H9 (cell line): ENCODE data around the gene TBP. TPM values are rescaled to one million over a fixed set of nuclear protein-coding genes. Genes with fewer than 3 reads are reported as not detected.

ENCODE experiments used
- DNase-seq: peaks from one replicate; pipeline ENCODE4 v3.0.0-alpha.2; 2017
- H2AFZ ChIP-seq: one replicate; pipeline ENCODE4 v1.6.1; 2013; ENCODE audit warnings: mild to moderate bottlenecking, low read length, control low read depth, moderate library complexity
- H2AK5ac ChIP-seq: 2 replicates; pipeline ENCODE4 v1.6.1; 2013; ENCODE audit warnings: low read length, control low read depth, mixed read lengths; ENCODE audit not compliant: insufficient read length
- H2BK120ac ChIP-seq: one replicate; pipeline ENCODE4 v1.6.1; 2013; ENCODE audit warnings: low read depth, mild to moderate bottlenecking, low read length, control low read depth, inconsistent platforms; ENCODE audit not compliant: poor library complexity, severe bottlenecking
- H2BK12ac ChIP-seq: 2 replicates; pipeline ENCODE4 v1.6.1; 2013; ENCODE audit warnings: low read length, control low read depth, mixed read lengths, low read depth; ENCODE audit not compliant: insufficient read length
- H2BK15ac ChIP-seq: 2 replicates; pipeline ENCODE4 v1.6.1; 2013; ENCODE audit warnings: low read depth, low read length, control low read depth
- H2BK20ac ChIP-seq: one replicate; pipeline ENCODE4 v1.6.1; 2013; ENCODE audit warnings: low read depth, mild to moderate bottlenecking, low read length, control low read depth, inconsistent platforms; ENCODE audit not compliant: poor library complexity, severe bottlenecking
- H2BK5ac ChIP-seq: 2 replicates; pipeline ENCODE4 v1.6.1; 2013; ENCODE audit warnings: low read length, control low read depth, mixed read lengths; ENCODE audit not compliant: insufficient read length
- H3K14ac ChIP-seq: 2 replicates; pipeline ENCODE4 v1.6.1; 2013; ENCODE audit warnings: low read length, control low read depth; ENCODE audit not compliant: insufficient read depth
- H3K18ac ChIP-seq: 2 replicates; pipeline ENCODE4 v1.6.1; 2013; ENCODE audit warnings: low read depth, mild to moderate bottlenecking, mixed read lengths, low read length, control low read depth; ENCODE audit not compliant: insufficient read length
- H3K23ac ChIP-seq: 2 replicates; pipeline ENCODE4 v1.6.1; 2013; ENCODE audit warnings: low read length, control low read depth, mixed read lengths, low read depth; ENCODE audit not compliant: insufficient read length
- H3K23me2 ChIP-seq: 2 replicates; pipeline ENCODE4 v1.6.1; 2013; ENCODE audit warnings: low read depth, mild to moderate bottlenecking, mixed read lengths, low read length, control low read depth; ENCODE audit not compliant: insufficient read length, poor library complexity, severe bottlenecking
- H3K27ac ChIP-seq: 2 replicates; pipeline ENCODE4 v1.5.1; 2013; ENCODE audit warnings: low read length, control low read depth, mixed read lengths, low read depth; ENCODE audit not compliant: insufficient read length
- H3K27me3 ChIP-seq: 2 replicates; pipeline ENCODE4 v1.6.1; 2013; ENCODE audit warnings: low read length, control low read depth, inconsistent platforms; ENCODE audit not compliant: insufficient read depth
- H3K4ac ChIP-seq: 2 replicates; pipeline ENCODE4 v1.6.1; 2013; ENCODE audit warnings: low read depth, mild to moderate bottlenecking, control low read depth, inconsistent platforms, low read length, moderate library complexity
- H3K4me1 ChIP-seq: 2 replicates; pipeline ENCODE4 v1.6.1; 2013; ENCODE audit warnings: low read length, control low read depth, inconsistent platforms; ENCODE audit not compliant: insufficient read depth
- H3K4me2 ChIP-seq: 2 replicates; pipeline ENCODE4 v1.6.1; 2013; ENCODE audit warnings: low read length, control low read depth, mixed read lengths; ENCODE audit not compliant: insufficient read length, insufficient read depth
- H3K56ac ChIP-seq: 2 replicates; pipeline ENCODE4 v1.6.1; 2013; ENCODE audit warnings: low read depth, mild to moderate bottlenecking, mixed read lengths, low read length, control low read depth; ENCODE audit not compliant: insufficient read length
- H3K79me1 ChIP-seq: 2 replicates; pipeline ENCODE4 v1.6.1; 2013; ENCODE audit warnings: low read depth, mild to moderate bottlenecking, moderate library complexity, low read length, control low read depth, inconsistent platforms; ENCODE audit not compliant: insufficient read depth, poor library complexity, severe bottlenecking
- H3K79me2 ChIP-seq: 2 replicates; pipeline ENCODE4 v1.6.1; 2013; ENCODE audit warnings: low read length, control low read depth, inconsistent platforms; ENCODE audit not compliant: insufficient read depth
- H3K9ac ChIP-seq: 2 replicates; pipeline ENCODE4 v1.6.1; 2013; ENCODE audit warnings: low read length, control low read depth, mixed read lengths; ENCODE audit not compliant: insufficient read length; ENCODE audit errors: extremely low read depth
- H3K9me3 ChIP-seq: one replicate; pipeline ENCODE4 v1.6.1; 2013; ENCODE audit warnings: low read depth, low read length, inconsistent platforms; ENCODE audit not compliant: control insufficient read depth
- H3T11ph ChIP-seq: one replicate; pipeline ENCODE4 v1.6.1; 2013; ENCODE audit warnings: mild to moderate bottlenecking, low read length, control low read depth, inconsistent platforms
- H4K20me1 ChIP-seq: one replicate; pipeline ENCODE4 v1.6.1; 2013; ENCODE audit not compliant: control insufficient read depth, insufficient read length, insufficient read depth
- H4K5ac ChIP-seq: 2 replicates; pipeline ENCODE4 v1.6.1; 2013; ENCODE audit warnings: low read depth, mild to moderate bottlenecking, mixed read lengths, low read length, control low read depth; ENCODE audit not compliant: insufficient read length
- H4K8ac ChIP-seq: replicated peaks from 2 replicates; pipeline ENCODE4 v1.6.1; 2013; ENCODE audit warnings: low read length, control low read depth, mixed read lengths, low read depth; ENCODE audit not compliant: insufficient read length
- H4K91ac ChIP-seq: 2 replicates; pipeline ENCODE4 v1.6.1; 2013; ENCODE audit warnings: low read depth, mild to moderate bottlenecking, moderate library complexity, mixed read lengths, low read length, control low read depth; ENCODE audit not compliant: insufficient read length
- H3K27ac Mint-ChIP-seq, 3 experiments: 2 replicates in 2 of 3; 3 replicates in 1 of 3; pipeline ENCODE4 v1.8.0; 2020 to 2021; ENCODE audit warnings: mixed read lengths in 3 of 3, mild to moderate bottlenecking in 1 of 3, moderate library complexity in 1 of 3
- H3K27me3 Mint-ChIP-seq: 2 replicates; pipeline ENCODE4 v1.8.0; 2021; ENCODE audit warnings: low read depth, mild to moderate bottlenecking, moderate library complexity, mixed read lengths
- H3K36me3 Mint-ChIP-seq, 3 experiments: 2 replicates in 2 of 3; 3 replicates in 1 of 3; pipeline ENCODE4 v1.8.0; 2020 to 2021; ENCODE audit warnings: low read depth in 3 of 3, mixed read lengths in 3 of 3; ENCODE audit not compliant: insufficient read depth in 1 of 3
- H3K4me1 Mint-ChIP-seq, 2 experiments: 2 replicates each; pipeline ENCODE4 v1.8.0; 2020; ENCODE audit warnings: mixed read lengths in 2 of 2
- H3K4me3 Mint-ChIP-seq, 2 experiments: 2 replicates in 1 of 2; 3 replicates in 1 of 2; pipeline ENCODE4 v1.8.0; 2020 to 2021; ENCODE audit warnings: mild to moderate bottlenecking in 2 of 2, mixed read lengths in 2 of 2, moderate library complexity in 1 of 2
- H3K9me3 Mint-ChIP-seq, 2 experiments: 2 replicates in 1 of 2; 3 replicates in 1 of 2; pipeline ENCODE4 v1.8.0; 2020; ENCODE audit warnings: mild to moderate bottlenecking in 2 of 2, mixed read lengths in 2 of 2, moderate library complexity in 1 of 2
- WGBS: extraction: QIAGEN DNeasy Blood & Tissue Kit; methylation state at CpG from one replicate; pipeline ENCODE4 v1.1.7; 2013; ENCODE audit warnings: missing lambda C conversion rate, low lambda C conversion rate, mixed read lengths; ENCODE audit not compliant: insufficient read length; ENCODE audit errors: extremely low coverage; 5-methylcytosine and 5-hydroxymethylcytosine counted together
- total RNA-seq: library from RNA; stranded (reverse); gene quantifications from 2 replicates; pipeline ENCODE4 v1.2.1, GENCODE V29; 2021
- TF ChIP-seq, protein P1 (sequence below): fragments of 200-600 bp; sonication (generic); conservative IDR thresholded peaks from 3 replicates; pipeline ENCODE4 v1.8.0; 2021; ENCODE audit warnings: antibody characterized with exemption, mild to moderate bottlenecking

The TBP gene
- total RNA-seq, 1 experiment from 2014 or later, result 22.6 TPM

- Histone ChIP-seq H3K27ac (no peak overlapping the region), H3K79me2 (no peaks in the 10 kb centered on the region), H3K56ac (no peak overlapping the region), H2BK15ac (no peak overlapping the region), H2AFZ (no peak overlapping the region), H3K4ac (no peak overlapping the region), H3K14ac (no peak overlapping the region), H3T11ph (no peak overlapping the region), H2BK20ac (no peak overlapping the region), H4K5ac (no peak overlapping the region), H3K9me3 (no peaks in the 10 kb centered on the region), H3K4me2 (no peak overlapping the region), H3K23ac (no peak overlapping the region), H3K4me1 (no peaks in the 10 kb centered on the region), H2BK120ac (no peak overlapping the region), H3K27me3 (no peaks in the 10 kb centered on the region; the same call in 1 of the 2 replicates), H2AK5ac (no peak overlapping the region), H2BK5ac (no peak overlapping the region), H4K20me1 (no peaks in the 10 kb centered on the region), H3K18ac (no peak overlapping the region), H4K91ac (no peak overlapping the region), H4K8ac (no peak overlapping the region), H3K9ac (no peak overlapping the region), H2BK12ac (no peak overlapping the region), H3K23me2 (no peaks in the 10 kb centered on the region), H3K79me1 (no peaks in the 10 kb centered on the region)
- TF ChIP-seq, protein P1, sequence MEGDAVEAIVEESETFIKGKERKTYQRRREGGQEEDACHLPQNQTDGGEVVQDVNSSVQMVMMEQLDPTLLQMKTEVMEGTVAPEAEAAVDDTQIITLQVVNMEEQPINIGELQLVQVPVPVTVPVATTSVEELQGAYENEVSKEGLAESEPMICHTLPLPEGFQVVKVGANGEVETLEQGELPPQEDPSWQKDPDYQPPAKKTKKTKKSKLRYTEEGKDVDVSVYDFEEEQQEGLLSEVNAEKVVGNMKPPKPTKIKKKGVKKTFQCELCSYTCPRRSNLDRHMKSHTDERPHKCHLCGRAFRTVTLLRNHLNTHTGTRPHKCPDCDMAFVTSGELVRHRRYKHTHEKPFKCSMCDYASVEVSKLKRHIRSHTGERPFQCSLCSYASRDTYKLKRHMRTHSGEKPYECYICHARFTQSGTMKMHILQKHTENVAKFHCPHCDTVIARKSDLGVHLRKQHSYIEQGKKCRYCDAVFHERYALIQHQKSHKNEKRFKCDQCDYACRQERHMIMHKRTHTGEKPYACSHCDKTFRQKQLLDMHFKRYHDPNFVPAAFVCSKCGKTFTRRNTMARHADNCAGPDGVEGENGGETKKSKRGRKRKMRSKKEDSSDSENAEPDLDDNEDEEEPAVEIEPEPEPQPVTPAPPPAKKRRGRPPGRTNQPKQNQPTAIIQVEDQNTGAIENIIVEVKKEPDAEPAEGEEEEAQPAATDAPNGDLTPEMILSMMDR, result no peak
- Mint-ChIP-seq H3K4me3 (no peak overlapping the region), H3K27me3 (peaks cover 16% of the 10 kb centered on the region), H3K36me3 (peaks cover 0 to 1% (median 0%) of the 10 kb centered on the region in 3 experiments; a peak in 2 of 7 replicates), H3K27ac (no peak overlapping the region), H3K9me3 (peaks cover 0 to 2% of the 10 kb centered on the region in 2 experiments; a peak in 2 of 5 replicates), H3K4me1 (no peaks in the 10 kb centered on the region)
- no CpG with 5 or more reads among the region's 3 CpGs for WGBS
- DNase-seq, result no peak
Observed at GRCh38 chr6:170509723-170510018, 44.5 kb upstream of the TBP start.
